ENCODE data around the gene MUCL3. TPM values are rescaled to one million over a fixed set of nuclear protein-coding genes. Genes with fewer than 3 reads are reported as not detected.

MUCL3 gene
- total RNA-seq, 4 donors from 2014 or later: not detected

DNA sequence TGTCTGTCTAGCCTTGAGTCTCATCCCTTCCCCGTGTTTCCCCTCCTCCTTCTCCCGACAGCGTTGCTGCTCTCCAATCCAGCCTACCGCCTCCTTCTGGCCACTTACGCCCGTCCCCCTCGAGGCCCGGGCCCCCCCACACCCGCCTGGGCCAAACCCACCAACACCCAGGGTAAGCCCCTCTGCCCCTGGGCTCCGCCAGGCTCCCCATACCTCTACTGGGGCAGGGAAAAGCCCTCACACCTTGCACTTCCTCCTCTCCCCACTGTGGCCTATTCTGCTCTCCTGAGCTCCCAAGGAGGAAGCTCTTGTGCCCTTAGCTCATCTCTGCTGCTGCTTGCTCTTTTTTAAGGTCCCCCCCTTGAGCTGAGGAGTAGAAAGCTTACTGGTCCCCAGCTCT, 45.4 kb upstream of the MUCL3 start:
- no peak for ATAC-seq

DNA sequence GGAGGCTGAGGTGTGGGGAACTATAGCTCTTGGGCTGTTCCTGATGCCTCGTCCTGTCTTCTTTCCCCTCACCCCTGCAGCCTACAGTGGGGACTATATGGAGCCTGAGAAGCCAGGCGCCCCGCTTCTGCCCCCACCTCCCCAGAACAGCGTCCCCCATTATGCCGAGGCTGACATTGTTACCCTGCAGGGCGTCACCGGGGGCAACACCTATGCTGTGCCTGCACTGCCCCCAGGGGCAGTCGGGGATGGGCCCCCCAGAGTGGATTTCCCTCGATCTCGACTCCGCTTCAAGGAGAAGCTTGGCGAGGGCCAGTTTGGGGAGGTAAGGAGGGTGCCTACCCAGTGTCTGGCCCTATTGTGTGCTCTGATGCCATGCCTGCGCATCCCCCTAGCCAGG, 44.2 kb upstream of the MUCL3 start:
- intact Hi-C loops (cut with DNase I; ENCODE audit: low total_unique reads): no loop called here
- in situ Hi-C loops (cut with MboI; ENCODE audit: low sequenced_read_pairs in 4 of 4): loop anchor here in 1 of 4 donors (25.0 kb wide), 1 partner anchor 159 kb away; the partner anchor contains the start of genes FLOT1 and IER3
- H3K36me3 ChIP-seq: peaks cover 0 to 80% of the 10 kb centered on the region in 2 donors
- H3K27me3 ChIP-seq: no peaks in the 10 kb centered on the region
- H3K4me3 ChIP-seq: no peak overlapping the region
- no peaks in the 10 kb centered on the region for H3K9me3 ChIP-seq
- no peak overlapping the region for H3K27ac ChIP-seq
- H3K4me1 ChIP-seq: no peaks in the 10 kb centered on the region
- ATAC-seq (no peak), DNase-seq (no peak)
- TF ChIP-seq, protein P1, sequence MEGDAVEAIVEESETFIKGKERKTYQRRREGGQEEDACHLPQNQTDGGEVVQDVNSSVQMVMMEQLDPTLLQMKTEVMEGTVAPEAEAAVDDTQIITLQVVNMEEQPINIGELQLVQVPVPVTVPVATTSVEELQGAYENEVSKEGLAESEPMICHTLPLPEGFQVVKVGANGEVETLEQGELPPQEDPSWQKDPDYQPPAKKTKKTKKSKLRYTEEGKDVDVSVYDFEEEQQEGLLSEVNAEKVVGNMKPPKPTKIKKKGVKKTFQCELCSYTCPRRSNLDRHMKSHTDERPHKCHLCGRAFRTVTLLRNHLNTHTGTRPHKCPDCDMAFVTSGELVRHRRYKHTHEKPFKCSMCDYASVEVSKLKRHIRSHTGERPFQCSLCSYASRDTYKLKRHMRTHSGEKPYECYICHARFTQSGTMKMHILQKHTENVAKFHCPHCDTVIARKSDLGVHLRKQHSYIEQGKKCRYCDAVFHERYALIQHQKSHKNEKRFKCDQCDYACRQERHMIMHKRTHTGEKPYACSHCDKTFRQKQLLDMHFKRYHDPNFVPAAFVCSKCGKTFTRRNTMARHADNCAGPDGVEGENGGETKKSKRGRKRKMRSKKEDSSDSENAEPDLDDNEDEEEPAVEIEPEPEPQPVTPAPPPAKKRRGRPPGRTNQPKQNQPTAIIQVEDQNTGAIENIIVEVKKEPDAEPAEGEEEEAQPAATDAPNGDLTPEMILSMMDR (IDR thresholded peaks at IDR 0.05 in 4 of 5, conservative IDR thresholded peaks at IDR 0.05 in 1 of 5): no peak
- TF ChIP-seq POLR2A (IDR thresholded peaks at IDR 0.05): no peak

More for the DNA sequence above, 45.4 kb upstream of the MUCL3 start:
- Histone ChIP-seq H3K4me1 (no peaks in the 10 kb centered on the region), H3K27ac (no peak overlapping the region), H3K4me3 (no peak overlapping the region), H3K36me3 (peaks cover 0 to 92% of the 10 kb centered on the region in 2 donors), H3K9me3 (no peaks in the 10 kb centered on the region), H3K27me3 (no peaks in the 10 kb centered on the region)
- DNase-seq: no peak
- in situ Hi-C loops (cut with MboI; ENCODE audit: low sequenced_read_pairs in 4 of 4) (loop anchor here in 1 of 4 donors (25.0 kb wide), 1 partner anchor 158 kb away; the partner anchor contains the start of genes FLOT1 and IER3), intact Hi-C loops (cut with DNase I; ENCODE audit: low total_unique reads) (no loop called here)
- no peak for TF ChIP-seq POLR2A (IDR thresholded peaks at IDR 0.05)
- TF ChIP-seq, protein P1 (IDR thresholded peaks at IDR 0.05 in 4 of 5, conservative IDR thresholded peaks at IDR 0.05 in 1 of 5): no peak

DNA sequence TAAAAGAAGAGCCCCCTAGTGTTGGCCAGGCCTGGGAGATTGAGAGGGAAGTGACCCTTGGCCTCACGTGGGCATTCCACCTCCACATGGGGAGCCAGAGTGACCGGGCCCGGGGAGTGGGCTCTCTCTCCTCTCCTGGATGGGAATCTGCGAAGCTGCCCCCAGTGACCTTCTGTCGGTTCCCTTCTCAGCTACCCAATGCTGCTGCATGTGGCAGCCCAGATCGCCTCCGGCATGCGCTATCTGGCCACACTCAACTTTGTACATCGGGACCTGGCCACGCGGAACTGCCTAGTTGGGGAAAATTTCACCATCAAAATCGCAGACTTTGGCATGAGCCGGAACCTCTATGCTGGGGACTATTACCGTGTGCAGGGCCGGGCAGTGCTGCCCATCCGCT, 42.9 kb upstream of the MUCL3 start:
- DNase-seq: no peak
- no peak overlapping the region for H3K27ac ChIP-seq
- no peaks in the 10 kb centered on the region for H3K4me1 ChIP-seq
- TF ChIP-seq POLR2A (IDR thresholded peaks at IDR 0.05): no peak
- TF ChIP-seq, protein P1 (IDR thresholded peaks at IDR 0.05 in 4 of 5, conservative IDR thresholded peaks at IDR 0.05 in 1 of 5): no peak
- in situ Hi-C loops (cut with MboI; ENCODE audit: low sequenced_read_pairs in 4 of 4): loop anchor here in 1 of 4 donors (25.0 kb wide), 1 partner anchor 161 kb away; the partner anchor contains the start of genes FLOT1 and IER3
- peaks cover 0 to 66% of the 10 kb centered on the region in 2 donors for H3K36me3 ChIP-seq
- intact Hi-C loops (cut with DNase I; ENCODE audit: low total_unique reads): no loop called here
- H3K9me3 ChIP-seq: no peaks in the 10 kb centered on the region
- H3K27me3 ChIP-seq: no peaks in the 10 kb centered on the region
- no peak overlapping the region for H3K4me3 ChIP-seq
- ATAC-seq: no peak

DNA sequence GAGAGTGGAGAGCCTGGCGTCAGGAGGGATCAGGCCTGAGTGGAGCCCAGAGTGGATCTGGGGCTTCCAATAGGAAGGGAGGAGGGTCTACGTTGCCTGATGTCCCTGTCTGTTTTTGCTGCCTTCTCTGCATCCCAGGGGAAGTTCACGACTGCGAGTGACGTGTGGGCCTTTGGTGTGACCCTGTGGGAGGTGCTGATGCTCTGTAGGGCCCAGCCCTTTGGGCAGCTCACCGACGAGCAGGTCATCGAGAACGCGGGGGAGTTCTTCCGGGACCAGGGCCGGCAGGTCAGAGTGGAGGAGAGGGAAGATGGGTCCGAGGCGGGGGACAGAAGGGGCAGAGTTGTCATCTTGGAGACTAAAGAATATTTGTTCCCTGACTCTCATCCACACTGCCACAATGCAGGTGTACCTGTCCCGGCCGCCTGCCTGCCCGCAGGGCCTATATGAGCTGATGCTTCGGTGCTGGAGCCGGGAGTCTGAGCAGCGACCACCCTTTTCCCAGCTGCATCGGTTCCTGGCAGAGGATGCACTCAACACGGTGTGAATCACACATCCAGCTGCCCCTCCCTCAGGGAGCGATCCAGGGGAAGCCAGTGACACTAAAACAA, 41.9 kb upstream of the MUCL3 start:
- ATAC-seq (no peak), DNase-seq (no peak)
- Histone ChIP-seq H3K27ac (no peak overlapping the region), H3K36me3 (peaks cover 0 to 56% of the 10 kb centered on the region in 2 donors), H3K27me3 (no peaks in the 10 kb centered on the region), H3K4me1 (no peaks in the 10 kb centered on the region), H3K4me3 (no peak overlapping the region), H3K9me3 (no peaks in the 10 kb centered on the region)
- in situ Hi-C loops (cut with MboI; ENCODE audit: low sequenced_read_pairs in 4 of 4): loop anchor here in 1 of 4 donors (25.0 kb wide), 1 partner anchor 162 kb away; the partner anchor contains the start of genes FLOT1 and IER3
- TF ChIP-seq, protein P1 (IDR thresholded peaks at IDR 0.05 in 4 of 5, conservative IDR thresholded peaks at IDR 0.05 in 1 of 5): no peak
- TF ChIP-seq POLR2A (IDR thresholded peaks at IDR 0.05): no peak
- intact Hi-C loops (cut with DNase I; ENCODE audit: low total_unique reads): no loop called here
